Glutamatergic neuron (in vitro differentiated cells): ENCODE measurements around the gene ZNRD2. TPM values are rescaled to one million over a fixed set of nuclear protein-coding genes. Genes with fewer than 3 reads are reported as not detected.
A peak's percentile ranks its signal among the peaks of the same experiment; 100 is the strongest.

ENCODE experiments used
- DNase-seq: peaks from one replicate; pipeline ENCODE4 v3.0.0; 2022
- H3K27ac Mint-ChIP-seq: one replicate; pipeline ENCODE4 v1.8.0; 2020; ENCODE audit warnings: mild to moderate bottlenecking, mixed read lengths, inconsistent platforms; ENCODE audit not compliant: unreplicated experiment
- H3K27me3 Mint-ChIP-seq: one replicate; pipeline ENCODE4 v1.8.0; 2020; ENCODE audit warnings: mild to moderate bottlenecking, moderate library complexity, mixed read lengths, inconsistent platforms; ENCODE audit not compliant: unreplicated experiment
- H3K36me3 Mint-ChIP-seq: one replicate; pipeline ENCODE4 v1.8.0; 2020; ENCODE audit warnings: mild to moderate bottlenecking, mixed read lengths, inconsistent platforms; ENCODE audit not compliant: unreplicated experiment
- H3K4me1 Mint-ChIP-seq: one replicate; pipeline ENCODE4 v1.8.0; 2020; ENCODE audit warnings: mild to moderate bottlenecking, low read depth, mixed read lengths, inconsistent platforms; ENCODE audit not compliant: unreplicated experiment
- H3K4me3 Mint-ChIP-seq: one replicate; pipeline ENCODE4 v1.8.0; 2020; ENCODE audit warnings: mild to moderate bottlenecking, mixed read lengths, inconsistent platforms; ENCODE audit not compliant: unreplicated experiment
- H3K9me3 Mint-ChIP-seq: one replicate; pipeline ENCODE4 v1.8.0; 2020; ENCODE audit warnings: mild to moderate bottlenecking, moderate library complexity, mixed read lengths, inconsistent platforms; ENCODE audit not compliant: unreplicated experiment
- CTCF ChIP-seq: fragments of 200-600 bp; sonication (generic); IDR thresholded peaks from one replicate; pipeline ENCODE4 v1.5.0; 2021; ENCODE audit not compliant: partially characterized antibody, unreplicated experiment
- total RNA-seq: library from RNA; stranded (reverse); fragmentation: NEBNext Ultra II Directional; extraction: Animal tissue kit (Norgen Biotek cat#: 25700); gene quantifications from one replicate; pipeline ENCODE4 v1.2.1, GENCODE V29; 2021; ENCODE audit not compliant: unreplicated experiment

Gene ZNRD2
- total RNA-seq, 1 donor from 2014 or later, result 37.9 TPM

- Mint-ChIP-seq H3K27me3 (peaks cover 15% of the 10 kb centered on the region), H3K4me1 (peaks cover 14% of the 10 kb centered on the region), H3K9me3 (peaks cover 24% of the 10 kb centered on the region), H3K27ac (peak within 1 kb of the TSS; percentile 98), H3K4me3 (peak within 1 kb of the TSS; percentile 94), H3K36me3 (no peaks in the 10 kb centered on the region)
- no peak for TF ChIP-seq CTCF
- peak; percentile 91 for DNase-seq
These were observed 2.2 kb downstream of the ZNRD2 start, which contains the start of gene FAM89B for GRCh38 chr11:65572356-65573051. FAM89B (plus strand) TSS chr11:65572538; CDS start chr11:65572670, 132 bp downstream.

- Mint-ChIP-seq H3K27me3 (peaks cover 22% of the 10 kb centered on the region), H3K9me3 (peaks cover 30% of the 10 kb centered on the region), H3K4me3 (peak overlapping the region; percentile 94), H3K36me3 (no peaks in the 10 kb centered on the region), H3K4me1 (peaks cover 23% of the 10 kb centered on the region), H3K27ac (peak overlapping the region; percentile 66)
- TF ChIP-seq CTCF, result no peak
- DNase-seq, result no peak
These were observed 3.3 kb downstream of the ZNRD2 start for GRCh38 chr11:65573391-65574079.

GRCh38 chr11:65574109-65574810, 4.0 kb downstream of the ZNRD2 start:
- peak overlapping the region; percentile 66 for H3K27ac Mint-ChIP-seq
- H3K36me3 Mint-ChIP-seq, result no peaks in the 10 kb centered on the region
- peaks cover 20% of the 10 kb centered on the region for H3K4me1 Mint-ChIP-seq
- TF ChIP-seq CTCF, result peak; percentile 99
- H3K27me3 Mint-ChIP-seq, result peaks cover 22% of the 10 kb centered on the region
- H3K4me3 Mint-ChIP-seq, result peak overlapping the region; percentile 94
- H3K9me3 Mint-ChIP-seq, result peaks cover 29% of the 10 kb centered on the region
- DNase-seq, result peak; percentile 84

- peaks cover 28% of the 10 kb centered on the region for H3K9me3 Mint-ChIP-seq
- peaks cover 20% of the 10 kb centered on the region for H3K4me1 Mint-ChIP-seq
- H3K36me3 Mint-ChIP-seq, result no peaks in the 10 kb centered on the region
- DNase-seq, result no peak
- H3K27me3 Mint-ChIP-seq, result peaks cover 22% of the 10 kb centered on the region
- peak overlapping the region; percentile 85 for H3K4me3 Mint-ChIP-seq
- peak overlapping the region; percentile 52 for H3K27ac Mint-ChIP-seq
- TF ChIP-seq CTCF, result no peak
These were observed 4.7 kb downstream of the ZNRD2 start for GRCh38 chr11:65574811-65575567.
